Posterior vena cava (tissue), 2 donors: Measurements from ENCODE around the gene TNFRSF9. TPM values are rescaled to one million over a fixed set of nuclear protein-coding genes. Genes with fewer than 3 reads are reported as not detected.

ENCODE experiments used
- DNase-seq: peaks from one replicate; pipeline ENCODE4 v3.0.0-alpha.2; 2020; ENCODE audit warnings: low spot score
- intact Hi-C, 2 donors: fragments of 100-400 bp; cut with DNase I; formaldehyde crosslinking; loops; one replicate each; pipeline versions ENCODE4 v1.14.1 to v1.14.2; 2022 to 2023
- total RNA-seq, 2 donors: library from RNA; stranded (reverse); fragmentation: NEBNext Ultra II Directional; extraction: Animal tissue kit (Norgen Biotek cat#: 25700); gene quantifications; one replicate each; pipeline ENCODE4 v1.2.1, GENCODE V29; 2021
- donor health status: DM: yes; HTN: yes; CAD: no.
- donor health status: DM: yes; HTN: yes; CAD: no.

Gene TNFRSF9
- total RNA-seq, 2 donors from 2014 or later = 0.19 TPM; not detected in 1

GRCh38 chr1:7888248-7889081 lies 52.2 kb downstream of the TNFRSF9 start:
- intact Hi-C loops = no loop called here
- DNase-seq = no peak

- intact Hi-C loops = no loop called here
- no peak for DNase-seq
Observed at GRCh38 chr1:7886405-7886745, 54.3 kb downstream of the TNFRSF9 start.

GRCh38 chr1:7885513-7886404 lies 54.9 kb downstream of the TNFRSF9 start:
- intact Hi-C loops = no loop called here
- DNase-seq = no peak

- no peak for DNase-seq
- intact Hi-C loops = no loop called here
Observed at GRCh38 chr1:7884757-7885156, 55.9 kb downstream of the TNFRSF9 start.

- DNase-seq = no peak
- intact Hi-C loops = no loop called here
Observed at GRCh38 chr1:7879228-7879627, 61.4 kb downstream of the TNFRSF9 start.

GRCh38 chr1:7878027-7878426 lies 62.6 kb downstream of the TNFRSF9 start:
- no peak for DNase-seq
- intact Hi-C loops = no loop called here

- DNase-seq = no peak
- intact Hi-C loops = no loop called here
Observed at GRCh38 chr1:7873801-7874795, 66.5 kb downstream of the TNFRSF9 start.

GRCh38 chr1:7871136-7871535 lies 69.5 kb downstream of the TNFRSF9 start:
- DNase-seq = no peak
- intact Hi-C loops = no loop called here

GRCh38 chr1:7869136-7869920 lies 71.3 kb downstream of the TNFRSF9 start:
- no peak for DNase-seq
- intact Hi-C loops = no loop called here

GRCh38 chr1:7868070-7868780 lies 72.4 kb downstream of the TNFRSF9 start:
- intact Hi-C loops = no loop called here
- no peak for DNase-seq

GRCh38 chr1:7865978-7866377 lies 74.7 kb downstream of the TNFRSF9 start:
- intact Hi-C loops = no loop called here
- no peak for DNase-seq

Other genes with a start within 250 kb of the TNFRSF9 start
- gene VAMP3, start 169.5 kb downstream of the TNFRSF9 start, total RNA-seq = 100 to 1,000 TPM; 101 to 119 TPM
- gene PER3, start 156.5 kb downstream of the TNFRSF9 start, total RNA-seq = 10 to 100 TPM; 11.3 to 19.0 TPM
- 1 to 10 TPM in 1 of 2 donors, not detected in 1; 1.3 TPM for gene UTS2, start 87.8 kb downstream of the TNFRSF9 start, total RNA-seq
- 100 to 1,000 TPM; 192 to 209 TPM for gene PARK7, start 20.9 kb upstream of the TNFRSF9 start, total RNA-seq
- gene ERRFI1, start 85.5 kb upstream of the TNFRSF9 start, total RNA-seq = 100 to 1,000 TPM in 1 of 2 donors, 10 to 100 TPM in 1; 84.4 to 151 TPM